Upper lobe of left lung (tissue), 4 donors: ENCODE results near the gene GBF1.

Source experiments
- CTCF ChIP-seq, 6 experiments: fragments of 450-650 bp in 4 of 6; fragments of 200-600 bp in 2 of 6; sonication (generic) in 2 of 6; IDR thresholded peaks; one replicate each; pipeline ENCODE4 v1.5.1; 2016 to 2019; ENCODE audit warnings: antibody characterized with exemption in 6 of 6
- POLR2AphosphoS5 ChIP-seq, 2 donors: sonication (generic); formaldehyde crosslinking; IDR thresholded peaks; one replicate each; pipeline ENCODE4 v1.5.1; 2017; ENCODE audit warnings: antibody characterized with exemption in 2 of 2

GRCh38 chr10:102408131-102408727, 162.9 kb downstream of the GBF1 start:
- TF ChIP-seq POLR2AphosphoS5 (IDR thresholded peaks at IDR 0.05) (no peak), CTCF (IDR thresholded peaks at IDR 0.05) (no peak)
